HG03039 (cell line): ENCODE measurements around the gene IRX5.
A peak's percentile ranks its signal among the peaks of the same experiment; 100 is the strongest.

Experiments used
- ATAC-seq: cut with Tn5 transposase; IDR thresholded peaks from one replicate; pipeline ENCODE4 v1.9.1; 2021; ENCODE audit warnings: mild to moderate bottlenecking, moderate library complexity; ENCODE audit not compliant: unreplicated experiment

IRX5 gene

GRCh38 chr16:54929090-54930004 lies 1.3 kb upstream of the IRX5 start:
- peak; percentile 82 for ATAC-seq

- ATAC-seq, result no peak
These were observed 129 bp downstream of the IRX5 start for GRCh38 chr16:54930869-54931119.

- no peak for ATAC-seq
These were observed 702 bp downstream of the IRX5 start for GRCh38 chr16:54931120-54932014.

- ATAC-seq, result no peak
These were observed 1.5 kb downstream of the IRX5 start for GRCh38 chr16:54932021-54932660.

- no peak for ATAC-seq
These were observed 2.1 kb downstream of the IRX5 start for GRCh38 chr16:54932737-54933254.

- ATAC-seq, result no peak
These were observed 2.8 kb downstream of the IRX5 start for GRCh38 chr16:54933281-54934011.

- ATAC-seq, result no peak
These were observed 4.0 kb downstream of the IRX5 start for GRCh38 chr16:54934481-54935265.

- ATAC-seq, result no peak
These were observed 4.8 kb downstream of the IRX5 start for GRCh38 chr16:54935266-54935968.

GRCh38 chr16:54936201-54936978 lies 5.7 kb downstream of the IRX5 start:
- no peak for ATAC-seq

- no peak for ATAC-seq
These were observed 6.5 kb downstream of the IRX5 start for GRCh38 chr16:54936979-54937670.

GRCh38 chr16:54937671-54938211 lies 7.1 kb downstream of the IRX5 start:
- ATAC-seq, result no peak

- ATAC-seq, result no peak
These were observed 7.8 kb downstream of the IRX5 start for GRCh38 chr16:54938212-54939028.

- ATAC-seq, result no peak
These were observed 8.3 kb downstream of the IRX5 start for GRCh38 chr16:54939029-54939346.

- ATAC-seq, result no peak
These were observed 9.0 kb downstream of the IRX5 start for GRCh38 chr16:54939510-54940278.

GRCh38 chr16:54940279-54940604 lies 9.6 kb downstream of the IRX5 start:
- ATAC-seq, result no peak

- no peak for ATAC-seq
These were observed 11.8 kb downstream of the IRX5 start for GRCh38 chr16:54942353-54942943.
